Hepatocyte (in vitro differentiated cells): ENCODE results near the gene FSD2.

Source experiments
- CTCF ChIP-seq: fragments of 200-600 bp; sonication (generic); IDR thresholded peaks from 2 replicates; pipeline ENCODE4 v1.5.1; 2016; ENCODE audit warnings: antibody characterized with exemption, mild to moderate bottlenecking; ENCODE audit not compliant: poor library complexity
- EZH2 ChIP-seq: fragments of 200-600 bp; sonication (generic); IDR thresholded peaks from 2 replicates; pipeline ENCODE4 v1.6.1; 2016; ENCODE audit warnings: antibody characterized with exemption, mild to moderate bottlenecking, borderline replicate concordance
- EZH2phosphoT487 ChIP-seq: fragments of 200-600 bp; sonication (generic); IDR thresholded peaks from one replicate; pipeline ENCODE4 v1.6.1; 2018; ENCODE audit warnings: antibody characterized with exemption, mild to moderate bottlenecking, low read depth, moderate library complexity; ENCODE audit not compliant: unreplicated experiment, severe bottlenecking

GRCh38 chr15:82778755-82779154, 27.1 kb downstream of the FSD2 start:
- no peak for TF ChIP-seq EZH2
- TF ChIP-seq CTCF: no peak
- no peak for TF ChIP-seq EZH2phosphoT487
